Upper lobe of right lung (tissue), 1 donor: ENCODE results near the gene ANO2. TPM values are rescaled to one million over a fixed set of nuclear protein-coding genes. Genes with fewer than 3 reads are reported as not detected.

Experiments
- ATAC-seq: fragments of 200-7000 bp; cut with Tn5 transposase; one replicate; pipeline ENCODE4 v1.9.1; 2020; ENCODE audit warnings: mild to moderate bottlenecking, moderate library complexity
- DNase-seq: peaks from one replicate; pipeline ENCODE4 v3.0.0-alpha.2; 2020
- H3K27ac ChIP-seq: fragments of 200-600 bp; one replicate; pipeline ENCODE4 v1.8.0; 2022
- H3K27me3 ChIP-seq: fragments of 200-600 bp; one replicate; pipeline ENCODE4 v1.8.0; 2022; ENCODE audit warnings: mild to moderate bottlenecking
- H3K36me3 ChIP-seq: fragments of 200-600 bp; one replicate; pipeline ENCODE4 v1.8.0; 2022
- H3K4me1 ChIP-seq: fragments of 200-600 bp; one replicate; pipeline ENCODE4 v1.8.0; 2022
- H3K4me3 ChIP-seq: fragments of 200-600 bp; one replicate; pipeline ENCODE4 v1.8.0; 2022; ENCODE audit warnings: mild to moderate bottlenecking
- H3K9me3 ChIP-seq: fragments of 200-600 bp; one replicate; pipeline ENCODE4 v1.8.0; 2022
- CTCF ChIP-seq: fragments of 200-600 bp; IDR thresholded peaks from one replicate; pipeline ENCODE4 v1.8.0; 2022; ENCODE audit warnings: antibody characterized with exemption
- intact Hi-C: fragments of 100-400 bp; cut with DNase I; formaldehyde crosslinking; loops from one replicate; pipeline ENCODE4 v1.11.0; 2022
- total RNA-seq: library from RNA; stranded (reverse); fragmentation: NEBNext Ultra II Directional; extraction: Animal tissue kit (Norgen Biotek cat#: 25700); gene quantifications from one replicate; pipeline ENCODE4 v1.2.1, GENCODE V29; 2021
- donor health status: DM: no; HTN: yes; CAD: no; lungs with severe emphysema.

The ANO2 gene
- total RNA-seq, 1 donor from 2014 or later = 36.8 TPM

GRCh38 chr12:5947006-5947405 lies 1.9 kb upstream of the ANO2 start:
- TF ChIP-seq CTCF = no peak
- Histone ChIP-seq H3K4me1 (no peaks in the 10 kb centered on the region), H3K9me3 (no peaks in the 10 kb centered on the region), H3K36me3 (peaks cover 15% of the 10 kb centered on the region), H3K27ac (no peak overlapping the region), H3K27me3 (peaks cover 51% of the 10 kb centered on the region), H3K4me3 (no peak overlapping the region)
- intact Hi-C loops = no loop called here
- DNase-seq (no peak), ATAC-seq (no peak)

DNA sequence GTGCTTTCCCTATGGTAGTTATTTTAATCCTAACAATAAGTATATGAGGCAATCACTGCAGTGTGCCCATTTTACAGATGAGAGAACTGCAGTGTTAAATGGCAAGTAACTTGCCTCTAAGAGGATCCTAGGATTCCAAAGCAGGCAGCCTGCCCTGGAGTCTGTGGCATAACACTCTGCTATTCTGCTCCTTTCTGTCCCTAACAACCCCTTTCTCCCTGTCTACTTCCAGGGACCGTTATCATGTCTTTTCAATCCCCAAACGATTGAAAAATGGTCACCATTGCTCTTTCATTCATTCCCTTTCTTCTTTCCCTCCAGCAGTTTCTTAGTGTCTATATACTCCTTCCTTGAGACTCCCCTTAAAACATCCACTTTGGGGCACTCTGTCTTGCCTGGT lies 1.3 kb upstream of the ANO2 start:
- H3K36me3 ChIP-seq = peaks cover 12% of the 10 kb centered on the region
- ATAC-seq = no peak

GRCh38 chr12:5944688-5945070 lies 380 bp downstream of the ANO2 start:
- ATAC-seq = no peak
- Histone ChIP-seq H3K27ac (no peak overlapping the region), H3K4me1 (no peaks in the 10 kb centered on the region), H3K9me3 (no peaks in the 10 kb centered on the region), H3K4me3 (peak overlapping the region; percentile 28), H3K36me3 (peaks cover 2% of the 10 kb centered on the region), H3K27me3 (peaks cover 55% of the 10 kb centered on the region)
- intact Hi-C loops = no loop called here
- no peak for TF ChIP-seq CTCF
- DNase-seq = no peak

More for the DNA sequence above, 1.3 kb upstream of the ANO2 start:
- Histone ChIP-seq H3K27me3 (peaks cover 54% of the 10 kb centered on the region), H3K4me1 (no peaks in the 10 kb centered on the region), H3K27ac (no peak overlapping the region), H3K9me3 (no peaks in the 10 kb centered on the region), H3K4me3 (no peak overlapping the region)
- no peak for TF ChIP-seq CTCF
- intact Hi-C loops = no loop called here
- DNase-seq = no peak

GRCh38 chr12:5944053-5944452 lies 1.0 kb downstream of the ANO2 start:
- no peaks in the 10 kb centered on the region for H3K4me1 ChIP-seq
- H3K27ac ChIP-seq = no peak overlapping the region
- ATAC-seq (no peak), DNase-seq (no peak)
- no peak overlapping the region for H3K4me3 ChIP-seq
- intact Hi-C loops = no loop called here
- peaks cover 53% of the 10 kb centered on the region for H3K27me3 ChIP-seq
- no peaks in the 10 kb centered on the region for H3K9me3 ChIP-seq
- TF ChIP-seq CTCF = no peak
- no peaks in the 10 kb centered on the region for H3K36me3 ChIP-seq

DNA sequence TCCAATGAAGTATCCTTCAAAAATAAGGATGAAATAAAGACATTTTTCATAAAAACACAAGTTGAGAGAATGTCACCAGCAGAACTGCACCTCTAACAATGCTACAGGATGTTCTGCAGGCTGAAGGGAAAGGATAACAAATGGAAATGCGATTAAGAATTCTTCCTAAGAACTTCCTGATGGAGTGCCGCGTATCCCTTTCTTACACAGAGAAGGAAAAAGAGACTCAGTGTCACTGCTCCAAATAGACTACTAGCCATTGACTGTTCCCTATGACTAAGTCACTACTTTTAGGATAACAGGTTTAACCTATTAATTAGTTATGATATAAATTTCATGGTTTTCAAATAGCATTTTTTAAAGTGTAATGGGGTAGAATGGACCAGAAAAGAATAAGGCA lies 3.2 kb downstream of the ANO2 start:
- intact Hi-C loops = no loop called here
- H3K4me1 ChIP-seq = no peaks in the 10 kb centered on the region
- DNase-seq = no peak
- no peak for TF ChIP-seq CTCF
- peaks cover 46% of the 10 kb centered on the region for H3K27me3 ChIP-seq
- no peak for ATAC-seq
- H3K27ac ChIP-seq = no peak overlapping the region
- no peaks in the 10 kb centered on the region for H3K36me3 ChIP-seq
- H3K9me3 ChIP-seq = no peaks in the 10 kb centered on the region
- no peak overlapping the region for H3K4me3 ChIP-seq
